A673 (cell line): Measurements from ENCODE around the gene UBE2D2.

Experiments
- CTCF ChIP-seq: fragments of 300-800, 200-600 bp; sonication (generic); conservative IDR thresholded peaks from 2 replicates; pipeline ENCODE4 v1.5.1; 2017; ENCODE audit warnings: low read depth, mild to moderate bottlenecking, antibody characterized with exemption, low read length, moderate library complexity, mixed read lengths
- EZH2 ChIP-seq: fragments of 200-600 bp; sonication (generic); IDR thresholded peaks from 2 replicates; pipeline ENCODE4 v1.6.1; 2017; ENCODE audit warnings: borderline replicate concordance, low read depth, mild to moderate bottlenecking, mixed read lengths, antibody characterized with exemption, low read length; ENCODE audit not compliant: poor library complexity, severe bottlenecking

DNA sequence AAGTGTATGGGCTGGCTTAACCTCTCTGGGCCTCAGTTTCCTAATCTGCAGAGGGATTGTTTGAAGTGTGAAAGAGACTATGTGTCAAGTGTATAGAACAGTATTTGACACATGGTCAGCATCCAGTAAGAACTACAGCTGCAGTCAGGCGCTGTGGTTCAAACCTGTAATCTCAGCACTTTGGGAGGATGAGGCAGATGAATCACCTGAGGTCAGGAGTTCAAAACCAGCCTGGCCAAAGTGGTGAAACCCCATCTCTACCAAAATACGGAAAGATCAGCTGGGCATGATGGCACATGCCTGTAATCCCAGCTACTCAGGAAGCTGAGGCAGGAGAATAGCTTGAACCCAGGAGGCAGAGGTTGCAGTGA lies 46.7 kb upstream of the UBE2D2 start:
- TF ChIP-seq CTCF (no peak), EZH2 (no peak)
